GM23338 (cell line): ENCODE data around the gene DMBT1. TPM values are rescaled to one million over a fixed set of nuclear protein-coding genes. Genes with fewer than 3 reads are reported as not detected.

Experiments used
- ATAC-seq: fragments of 200-7000 bp; cut with Tn5 transposase; 3 replicates; pipeline ENCODE4 v1.9.1; 2020
- DNase-seq: peaks from one replicate; pipeline ENCODE4 v3.0.0-alpha.2; 2015; ENCODE audit warnings: low spot score
- H2AFZ ChIP-seq: fragments of 200-600 bp; sonication (generic); 2 replicates; pipeline ENCODE4 v1.8.0; 2016; ENCODE audit warnings: antibody characterized with exemption, mild to moderate bottlenecking, moderate library complexity
- H3F3A ChIP-seq: fragments of 200-600 bp; sonication (generic); replicated peaks from 2 replicates; pipeline ENCODE4 v1.8.0; 2017; ENCODE audit warnings: antibody characterized with exemption, mixed run types, low read depth
- H3K27ac ChIP-seq: fragments of 200-600 bp; sonication (generic); 2 replicates; pipeline ENCODE4 v1.6.1; 2016; ENCODE audit warnings: low read depth
- H3K27me3 ChIP-seq: fragments of 200-600 bp; sonication (generic); 2 replicates; pipeline ENCODE4 v1.8.0; 2016; ENCODE audit warnings: mild to moderate bottlenecking, mixed run types, moderate library complexity; ENCODE audit not compliant: insufficient read depth
- H3K36me3 ChIP-seq: fragments of 200-600 bp; sonication (generic); 2 replicates; pipeline ENCODE4 v1.8.0; 2016; ENCODE audit warnings: mild to moderate bottlenecking; ENCODE audit not compliant: insufficient read depth
- H3K4me1 ChIP-seq: fragments of 200-600 bp; sonication (generic); 2 replicates; pipeline ENCODE4 v1.8.0; 2016; ENCODE audit warnings: mild to moderate bottlenecking, moderate library complexity; ENCODE audit not compliant: insufficient read depth
- H3K4me2 ChIP-seq: fragments of 200-600 bp; sonication (generic); 2 replicates; pipeline ENCODE4 v1.7.1; 2017; ENCODE audit warnings: mixed run types
- H3K4me3 ChIP-seq: fragments of 200-600 bp; sonication (generic); 2 replicates; pipeline ENCODE4 v1.6.1; 2016; ENCODE audit warnings: mixed run types
- H3K79me2 ChIP-seq: fragments of 200-600 bp; sonication (generic); replicated peaks from 2 replicates; pipeline ENCODE4 v1.8.0; 2017; ENCODE audit warnings: mild to moderate bottlenecking; ENCODE audit not compliant: insufficient read depth
- H3K9me2 ChIP-seq: fragments of 200-600 bp; sonication (generic); 2 replicates; pipeline ENCODE4 v1.8.0; 2017; ENCODE audit not compliant: insufficient read depth
- H4K20me1 ChIP-seq: fragments of 200-600 bp; sonication (generic); replicated peaks from 2 replicates; pipeline ENCODE4 v1.8.0; 2017; ENCODE audit warnings: mild to moderate bottlenecking; ENCODE audit not compliant: insufficient read depth
- H3K27ac Mint-ChIP-seq: 2 replicates; pipeline ENCODE4 v1.8.0; 2020; ENCODE audit warnings: inconsistent platforms, mild to moderate bottlenecking, moderate library complexity, mixed read lengths
- H3K27me3 Mint-ChIP-seq: 3 replicates; pipeline ENCODE4 v1.8.0; 2022; ENCODE audit warnings: low read depth, mild to moderate bottlenecking, moderate library complexity, mixed read lengths, inconsistent platforms; ENCODE audit not compliant: insufficient read depth, poor library complexity
- H3K36me3 Mint-ChIP-seq: 3 replicates; pipeline ENCODE4 v1.8.0; 2021; ENCODE audit warnings: low read depth, mild to moderate bottlenecking, inconsistent platforms, moderate library complexity, mixed read lengths
- H3K4me1 Mint-ChIP-seq: 3 replicates; pipeline ENCODE4 v1.8.0; 2020; ENCODE audit warnings: mild to moderate bottlenecking, inconsistent platforms, mixed read lengths
- H3K4me3 Mint-ChIP-seq: 3 replicates; pipeline ENCODE4 v1.8.0; 2021; ENCODE audit warnings: moderate library complexity, mild to moderate bottlenecking, inconsistent platforms, mixed read lengths
- H3K9me3 Mint-ChIP-seq: 3 replicates; pipeline ENCODE4 v1.8.0; 2020; ENCODE audit warnings: moderate library complexity, mild to moderate bottlenecking, inconsistent platforms, mixed read lengths
- CREB1 ChIP-seq: fragments of 250-450 bp; sonication (Bioruptor Pico); IDR thresholded peaks from 2 replicates; pipeline ENCODE4 v1.5.0; 2020; ENCODE audit warnings: low read depth, mild to moderate bottlenecking, moderate library complexity
- EZH2 ChIP-seq: fragments of 200-600 bp; sonication (generic); IDR thresholded peaks from one replicate; pipeline ENCODE4 v1.8.0; 2017; ENCODE audit warnings: antibody characterized with exemption, mild to moderate bottlenecking, low read depth; ENCODE audit not compliant: unreplicated experiment
- EZH2phosphoT487 ChIP-seq: fragments of 200-600 bp; sonication (generic); IDR thresholded peaks from one replicate; pipeline ENCODE4 v1.8.1; 2018; ENCODE audit warnings: antibody characterized with exemption; ENCODE audit not compliant: unreplicated experiment
- JUNB ChIP-seq: IDR thresholded peaks from one replicate; pipeline ENCODE4 v1.6.1; 2016; ENCODE audit warnings: antibody characterized with exemption; ENCODE audit not compliant: unreplicated experiment
- NANOG ChIP-seq: IDR thresholded peaks from 2 replicates; pipeline ENCODE4 v1.6.1; 2016; ENCODE audit warnings: antibody characterized with exemption, borderline replicate concordance
- POLR2AphosphoS5 ChIP-seq: IDR thresholded peaks from 2 replicates; pipeline ENCODE4 v1.6.1; 2016; ENCODE audit warnings: antibody characterized with exemption, low read depth
- STAT1 ChIP-seq: IDR thresholded peaks from one replicate; pipeline ENCODE4 v1.6.1; 2016; ENCODE audit warnings: antibody characterized with exemption; ENCODE audit not compliant: unreplicated experiment
- ZNF114 ChIP-seq: fragments of 250-450 bp; sonication (Bioruptor Pico); IDR thresholded peaks from 2 replicates; pipeline ENCODE4 v1.5.0; 2020; ENCODE audit warnings: mild to moderate bottlenecking, moderate library complexity
- ZNF331 ChIP-seq: fragments of 250-450 bp; sonication (Bioruptor Pico); IDR thresholded peaks from 2 replicates; pipeline ENCODE4 v1.5.0; 2020; ENCODE audit warnings: low read depth, mild to moderate bottlenecking, moderate library complexity
- polyA plus RNA-seq: library from polyadenylated mRNA; unstranded; fragments of >200 nt; fragmentation: Nextera tagmentation; extraction: Ambion mirVana; gene quantifications from 2 replicates; pipeline ENCODE4 v1.2.1, GENCODE V29; 2016
- total RNA-seq: library from RNA; depleted of rRNA; stranded (reverse); fragments of >200 nt; shearing (Covaris generic); gene quantifications from 2 replicates; pipeline ENCODE4 v1.2.3, GENCODE V29; 2014
- TF ChIP-seq, protein P1 (sequence below): IDR thresholded peaks from 2 replicates; pipeline ENCODE4 v1.6.1; 2016; ENCODE audit warnings: antibody characterized with exemption
- TF ChIP-seq, protein P2 (sequence below): IDR thresholded peaks from one replicate; pipeline ENCODE4 v1.6.1; 2018; ENCODE audit warnings: antibody characterized with exemption; ENCODE audit not compliant: unreplicated experiment
- TF ChIP-seq, protein P3 (sequence below), 2 experiments: fragments of 200-600 bp in 1 of 2; sonication (generic) in 1 of 2; conservative IDR thresholded peaks; 2 replicates each; pipeline versions ENCODE4 v1.5.1 to v1.6.1; 2016 to 2017; ENCODE audit warnings: antibody characterized with exemption in 2 of 2, low read depth in 2 of 2, mild to moderate bottlenecking in 2 of 2, moderate library complexity in 1 of 2
- TF ChIP-seq, protein P4 (sequence below): fragments of 250-450 bp; sonication (Bioruptor Pico); IDR thresholded peaks from 2 replicates; pipeline ENCODE4 v1.5.0; 2020; ENCODE audit warnings: mild to moderate bottlenecking, moderate library complexity

The DMBT1 gene
- total and polyA plus RNA-seq, 2 experiments from 2014 or later = 0.03 to 0.05 TPM

DNA sequence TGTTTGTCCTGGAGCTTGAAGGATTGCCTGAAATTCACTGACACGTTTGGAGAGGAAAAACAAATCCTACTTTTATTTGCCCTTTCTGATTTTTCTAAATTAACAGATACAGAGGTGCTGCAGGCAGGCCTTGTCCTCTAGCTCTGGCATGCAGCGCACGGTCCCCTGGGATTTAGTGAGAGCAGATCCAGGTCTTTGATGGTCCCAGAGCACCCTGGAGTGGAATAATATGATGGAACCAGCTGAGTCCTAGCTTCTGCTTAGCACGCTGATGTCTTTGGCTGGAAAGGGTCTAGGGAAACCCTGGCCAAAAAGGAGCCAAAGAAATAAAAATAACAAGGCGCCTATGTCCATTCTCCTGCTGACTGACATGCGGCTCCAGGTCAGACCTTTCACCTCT is 98.6 kb downstream of the DMBT1 start:
- Histone ChIP-seq H3K79me2 (no peaks in the 10 kb centered on the region), H3K4me3 (no peak overlapping the region), H3K36me3 (no peaks in the 10 kb centered on the region), H3K9me2 (peaks cover 23% of the 10 kb centered on the region; the same call in 1 of the 2 replicates), H3F3A (no peaks in the 10 kb centered on the region), H3K4me1 (no peaks in the 10 kb centered on the region), H2AFZ (no peak overlapping the region), H3K27me3 (no peaks in the 10 kb centered on the region), H4K20me1 (no peaks in the 10 kb centered on the region), H3K27ac (no peak overlapping the region), H3K4me2 (no peak overlapping the region)
- H3K9me3 Mint-ChIP-seq = no peaks in the 10 kb centered on the region
- H3K27ac Mint-ChIP-seq = no peak overlapping the region
- ATAC-seq (no peak), DNase-seq (no peak)
- no peaks in the 10 kb centered on the region for H3K27me3 Mint-ChIP-seq
- H3K4me3 Mint-ChIP-seq = no peak overlapping the region
- H3K4me1 Mint-ChIP-seq = peaks cover 3% of the 10 kb centered on the region; the same call in 1 of the 3 replicates
- H3K36me3 Mint-ChIP-seq = no peaks in the 10 kb centered on the region
- TF ChIP-seq NANOG = no peak
- TF ChIP-seq STAT1 = no peak
- TF ChIP-seq CREB1 = no peak
- TF ChIP-seq, protein P1, sequence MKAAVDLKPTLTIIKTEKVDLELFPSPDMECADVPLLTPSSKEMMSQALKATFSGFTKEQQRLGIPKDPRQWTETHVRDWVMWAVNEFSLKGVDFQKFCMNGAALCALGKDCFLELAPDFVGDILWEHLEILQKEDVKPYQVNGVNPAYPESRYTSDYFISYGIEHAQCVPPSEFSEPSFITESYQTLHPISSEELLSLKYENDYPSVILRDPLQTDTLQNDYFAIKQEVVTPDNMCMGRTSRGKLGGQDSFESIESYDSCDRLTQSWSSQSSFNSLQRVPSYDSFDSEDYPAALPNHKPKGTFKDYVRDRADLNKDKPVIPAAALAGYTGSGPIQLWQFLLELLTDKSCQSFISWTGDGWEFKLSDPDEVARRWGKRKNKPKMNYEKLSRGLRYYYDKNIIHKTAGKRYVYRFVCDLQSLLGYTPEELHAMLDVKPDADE = no peak
- TF ChIP-seq, protein P2, sequence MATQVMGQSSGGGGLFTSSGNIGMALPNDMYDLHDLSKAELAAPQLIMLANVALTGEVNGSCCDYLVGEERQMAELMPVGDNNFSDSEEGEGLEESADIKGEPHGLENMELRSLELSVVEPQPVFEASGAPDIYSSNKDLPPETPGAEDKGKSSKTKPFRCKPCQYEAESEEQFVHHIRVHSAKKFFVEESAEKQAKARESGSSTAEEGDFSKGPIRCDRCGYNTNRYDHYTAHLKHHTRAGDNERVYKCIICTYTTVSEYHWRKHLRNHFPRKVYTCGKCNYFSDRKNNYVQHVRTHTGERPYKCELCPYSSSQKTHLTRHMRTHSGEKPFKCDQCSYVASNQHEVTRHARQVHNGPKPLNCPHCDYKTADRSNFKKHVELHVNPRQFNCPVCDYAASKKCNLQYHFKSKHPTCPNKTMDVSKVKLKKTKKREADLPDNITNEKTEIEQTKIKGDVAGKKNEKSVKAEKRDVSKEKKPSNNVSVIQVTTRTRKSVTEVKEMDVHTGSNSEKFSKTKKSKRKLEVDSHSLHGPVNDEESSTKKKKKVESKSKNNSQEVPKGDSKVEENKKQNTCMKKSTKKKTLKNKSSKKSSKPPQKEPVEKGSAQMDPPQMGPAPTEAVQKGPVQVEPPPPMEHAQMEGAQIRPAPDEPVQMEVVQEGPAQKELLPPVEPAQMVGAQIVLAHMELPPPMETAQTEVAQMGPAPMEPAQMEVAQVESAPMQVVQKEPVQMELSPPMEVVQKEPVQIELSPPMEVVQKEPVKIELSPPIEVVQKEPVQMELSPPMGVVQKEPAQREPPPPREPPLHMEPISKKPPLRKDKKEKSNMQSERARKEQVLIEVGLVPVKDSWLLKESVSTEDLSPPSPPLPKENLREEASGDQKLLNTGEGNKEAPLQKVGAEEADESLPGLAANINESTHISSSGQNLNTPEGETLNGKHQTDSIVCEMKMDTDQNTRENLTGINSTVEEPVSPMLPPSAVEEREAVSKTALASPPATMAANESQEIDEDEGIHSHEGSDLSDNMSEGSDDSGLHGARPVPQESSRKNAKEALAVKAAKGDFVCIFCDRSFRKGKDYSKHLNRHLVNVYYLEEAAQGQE = no peak
- TF ChIP-seq, protein P3, sequence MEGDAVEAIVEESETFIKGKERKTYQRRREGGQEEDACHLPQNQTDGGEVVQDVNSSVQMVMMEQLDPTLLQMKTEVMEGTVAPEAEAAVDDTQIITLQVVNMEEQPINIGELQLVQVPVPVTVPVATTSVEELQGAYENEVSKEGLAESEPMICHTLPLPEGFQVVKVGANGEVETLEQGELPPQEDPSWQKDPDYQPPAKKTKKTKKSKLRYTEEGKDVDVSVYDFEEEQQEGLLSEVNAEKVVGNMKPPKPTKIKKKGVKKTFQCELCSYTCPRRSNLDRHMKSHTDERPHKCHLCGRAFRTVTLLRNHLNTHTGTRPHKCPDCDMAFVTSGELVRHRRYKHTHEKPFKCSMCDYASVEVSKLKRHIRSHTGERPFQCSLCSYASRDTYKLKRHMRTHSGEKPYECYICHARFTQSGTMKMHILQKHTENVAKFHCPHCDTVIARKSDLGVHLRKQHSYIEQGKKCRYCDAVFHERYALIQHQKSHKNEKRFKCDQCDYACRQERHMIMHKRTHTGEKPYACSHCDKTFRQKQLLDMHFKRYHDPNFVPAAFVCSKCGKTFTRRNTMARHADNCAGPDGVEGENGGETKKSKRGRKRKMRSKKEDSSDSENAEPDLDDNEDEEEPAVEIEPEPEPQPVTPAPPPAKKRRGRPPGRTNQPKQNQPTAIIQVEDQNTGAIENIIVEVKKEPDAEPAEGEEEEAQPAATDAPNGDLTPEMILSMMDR (conservative IDR thresholded peaks at IDR 0.05; ENCODE audit: low read depth in 2 of 2) = no peak
- TF ChIP-seq EZH2phosphoT487 = no peak
- TF ChIP-seq POLR2AphosphoS5 = no peak
- no peak for TF ChIP-seq ZNF114 (CRISPR knock-in tag)
- TF ChIP-seq, protein P4, sequence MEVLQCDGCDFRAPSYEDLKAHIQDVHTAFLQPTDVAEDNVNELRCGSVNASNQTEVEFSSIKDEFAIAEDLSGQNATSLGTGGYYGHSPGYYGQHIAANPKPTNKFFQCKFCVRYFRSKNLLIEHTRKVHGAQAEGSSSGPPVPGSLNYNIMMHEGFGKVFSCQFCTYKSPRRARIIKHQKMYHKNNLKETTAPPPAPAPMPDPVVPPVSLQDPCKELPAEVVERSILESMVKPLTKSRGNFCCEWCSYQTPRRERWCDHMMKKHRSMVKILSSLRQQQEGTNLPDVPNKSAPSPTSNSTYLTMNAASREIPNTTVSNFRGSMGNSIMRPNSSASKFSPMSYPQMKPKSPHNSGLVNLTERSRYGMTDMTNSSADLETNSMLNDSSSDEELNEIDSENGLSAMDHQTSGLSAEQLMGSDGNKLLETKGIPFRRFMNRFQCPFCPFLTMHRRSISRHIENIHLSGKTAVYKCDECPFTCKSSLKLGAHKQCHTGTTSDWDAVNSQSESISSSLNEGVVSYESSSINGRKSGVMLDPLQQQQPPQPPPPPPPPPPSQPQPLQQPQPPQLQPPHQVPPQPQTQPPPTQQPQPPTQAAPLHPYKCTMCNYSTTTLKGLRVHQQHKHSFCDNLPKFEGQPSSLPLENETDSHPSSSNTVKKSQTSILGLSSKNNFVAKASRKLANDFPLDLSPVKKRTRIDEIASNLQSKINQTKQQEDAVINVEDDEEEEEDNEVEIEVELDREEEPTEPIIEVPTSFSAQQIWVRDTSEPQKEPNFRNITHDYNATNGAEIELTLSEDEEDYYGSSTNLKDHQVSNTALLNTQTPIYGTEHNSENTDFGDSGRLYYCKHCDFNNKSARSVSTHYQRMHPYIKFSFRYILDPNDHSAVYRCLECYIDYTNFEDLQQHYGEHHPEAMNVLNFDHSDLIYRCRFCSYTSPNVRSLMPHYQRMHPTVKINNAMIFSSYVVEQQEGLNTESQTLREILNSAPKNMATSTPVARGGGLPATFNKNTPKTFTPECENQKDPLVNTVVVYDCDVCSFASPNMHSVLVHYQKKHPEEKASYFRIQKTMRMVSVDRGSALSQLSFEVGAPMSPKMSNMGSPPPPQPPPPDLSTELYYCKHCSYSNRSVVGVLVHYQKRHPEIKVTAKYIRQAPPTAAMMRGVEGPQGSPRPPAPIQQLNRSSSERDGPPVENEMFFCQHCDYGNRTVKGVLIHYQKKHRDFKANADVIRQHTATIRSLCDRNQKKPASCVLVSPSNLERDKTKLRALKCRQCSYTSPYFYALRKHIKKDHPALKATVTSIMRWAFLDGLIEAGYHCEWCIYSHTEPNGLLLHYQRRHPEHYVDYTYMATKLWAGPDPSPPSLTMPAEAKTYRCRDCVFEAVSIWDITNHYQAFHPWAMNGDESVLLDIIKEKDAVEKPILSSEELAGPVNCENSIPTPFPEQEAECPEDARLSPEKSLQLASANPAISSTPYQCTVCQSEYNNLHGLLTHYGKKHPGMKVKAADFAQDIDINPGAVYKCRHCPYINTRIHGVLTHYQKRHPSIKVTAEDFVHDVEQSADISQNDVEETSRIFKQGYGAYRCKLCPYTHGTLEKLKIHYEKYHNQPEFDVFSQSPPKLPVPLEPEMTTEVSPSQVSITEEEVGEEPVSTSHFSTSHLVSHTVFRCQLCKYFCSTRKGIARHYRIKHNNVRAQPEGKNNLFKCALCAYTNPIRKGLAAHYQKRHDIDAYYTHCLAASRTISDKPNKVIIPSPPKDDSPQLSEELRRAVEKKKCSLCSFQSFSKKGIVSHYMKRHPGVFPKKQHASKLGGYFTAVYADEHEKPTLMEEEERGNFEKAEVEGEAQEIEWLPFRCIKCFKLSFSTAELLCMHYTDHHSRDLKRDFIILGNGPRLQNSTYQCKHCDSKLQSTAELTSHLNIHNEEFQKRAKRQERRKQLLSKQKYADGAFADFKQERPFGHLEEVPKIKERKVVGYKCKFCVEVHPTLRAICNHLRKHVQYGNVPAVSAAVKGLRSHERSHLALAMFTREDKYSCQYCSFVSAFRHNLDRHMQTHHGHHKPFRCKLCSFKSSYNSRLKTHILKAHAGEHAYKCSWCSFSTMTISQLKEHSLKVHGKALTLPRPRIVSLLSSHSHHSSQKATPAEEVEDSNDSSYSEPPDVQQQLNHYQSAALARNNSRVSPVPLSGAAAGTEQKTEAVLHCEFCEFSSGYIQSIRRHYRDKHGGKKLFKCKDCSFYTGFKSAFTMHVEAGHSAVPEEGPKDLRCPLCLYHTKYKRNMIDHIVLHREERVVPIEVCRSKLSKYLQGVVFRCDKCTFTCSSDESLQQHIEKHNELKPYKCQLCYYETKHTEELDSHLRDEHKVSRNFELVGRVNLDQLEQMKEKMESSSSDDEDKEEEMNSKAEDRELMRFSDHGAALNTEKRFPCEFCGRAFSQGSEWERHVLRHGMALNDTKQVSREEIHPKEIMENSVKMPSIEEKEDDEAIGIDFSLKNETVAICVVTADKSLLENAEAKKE (CRISPR knock-in tag) = no peak
- no peak for TF ChIP-seq JUNB
- no peak for TF ChIP-seq ZNF331
- TF ChIP-seq EZH2 = no peak
